Measurements from ENCODE around the gene GFAP. TPM values are rescaled to one million over a fixed set of nuclear protein-coding genes. Genes with fewer than 3 reads are reported as not detected.

GFAP gene
- total RNA-seq, 1 donor from 2014 or later, result not detected

DNA sequence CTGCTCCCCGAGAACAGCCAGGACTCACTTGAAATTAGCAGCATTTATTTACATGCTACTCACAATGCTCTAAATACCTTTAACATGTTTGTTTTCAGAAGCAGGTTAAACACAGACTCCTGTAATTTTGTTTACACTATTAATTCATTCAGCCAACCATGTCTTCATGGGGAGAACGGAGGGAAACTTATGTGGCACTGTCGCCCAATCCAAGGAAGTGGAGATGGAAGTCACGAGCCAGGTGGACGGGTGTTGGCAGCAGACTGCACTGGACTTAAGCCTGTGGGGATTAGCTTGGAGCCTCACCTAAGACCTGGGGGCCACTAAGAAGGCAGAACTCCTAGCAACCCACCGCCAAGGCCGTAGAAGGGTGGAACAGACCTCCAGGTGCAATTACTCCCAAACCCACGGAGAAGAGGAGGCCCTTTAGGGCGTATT, 8.8 kb upstream of the GFAP start:
- no peak overlapping the region for H3K27ac Mint-ChIP-seq
- no peak for DNase-seq (ENCODE audit: low spot score in 2 of 2, unreplicated experiment in 2 of 2)
- peaks cover 6% of the 10 kb centered on the region for H3K36me3 Mint-ChIP-seq
- peaks cover 3% of the 10 kb centered on the region for H3K4me1 Mint-ChIP-seq
- H3K4me3 Mint-ChIP-seq, result no peak overlapping the region
- TF ChIP-seq, protein P1, sequence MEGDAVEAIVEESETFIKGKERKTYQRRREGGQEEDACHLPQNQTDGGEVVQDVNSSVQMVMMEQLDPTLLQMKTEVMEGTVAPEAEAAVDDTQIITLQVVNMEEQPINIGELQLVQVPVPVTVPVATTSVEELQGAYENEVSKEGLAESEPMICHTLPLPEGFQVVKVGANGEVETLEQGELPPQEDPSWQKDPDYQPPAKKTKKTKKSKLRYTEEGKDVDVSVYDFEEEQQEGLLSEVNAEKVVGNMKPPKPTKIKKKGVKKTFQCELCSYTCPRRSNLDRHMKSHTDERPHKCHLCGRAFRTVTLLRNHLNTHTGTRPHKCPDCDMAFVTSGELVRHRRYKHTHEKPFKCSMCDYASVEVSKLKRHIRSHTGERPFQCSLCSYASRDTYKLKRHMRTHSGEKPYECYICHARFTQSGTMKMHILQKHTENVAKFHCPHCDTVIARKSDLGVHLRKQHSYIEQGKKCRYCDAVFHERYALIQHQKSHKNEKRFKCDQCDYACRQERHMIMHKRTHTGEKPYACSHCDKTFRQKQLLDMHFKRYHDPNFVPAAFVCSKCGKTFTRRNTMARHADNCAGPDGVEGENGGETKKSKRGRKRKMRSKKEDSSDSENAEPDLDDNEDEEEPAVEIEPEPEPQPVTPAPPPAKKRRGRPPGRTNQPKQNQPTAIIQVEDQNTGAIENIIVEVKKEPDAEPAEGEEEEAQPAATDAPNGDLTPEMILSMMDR (IDR thresholded peaks at IDR 0.05; ENCODE audit: unreplicated experiment), result no peak
- H3K9me3 Mint-ChIP-seq, result no peaks in the 10 kb centered on the region
- H3K27me3 Mint-ChIP-seq (ENCODE audit: low read depth), result peaks cover 28% of the 10 kb centered on the region

DNA sequence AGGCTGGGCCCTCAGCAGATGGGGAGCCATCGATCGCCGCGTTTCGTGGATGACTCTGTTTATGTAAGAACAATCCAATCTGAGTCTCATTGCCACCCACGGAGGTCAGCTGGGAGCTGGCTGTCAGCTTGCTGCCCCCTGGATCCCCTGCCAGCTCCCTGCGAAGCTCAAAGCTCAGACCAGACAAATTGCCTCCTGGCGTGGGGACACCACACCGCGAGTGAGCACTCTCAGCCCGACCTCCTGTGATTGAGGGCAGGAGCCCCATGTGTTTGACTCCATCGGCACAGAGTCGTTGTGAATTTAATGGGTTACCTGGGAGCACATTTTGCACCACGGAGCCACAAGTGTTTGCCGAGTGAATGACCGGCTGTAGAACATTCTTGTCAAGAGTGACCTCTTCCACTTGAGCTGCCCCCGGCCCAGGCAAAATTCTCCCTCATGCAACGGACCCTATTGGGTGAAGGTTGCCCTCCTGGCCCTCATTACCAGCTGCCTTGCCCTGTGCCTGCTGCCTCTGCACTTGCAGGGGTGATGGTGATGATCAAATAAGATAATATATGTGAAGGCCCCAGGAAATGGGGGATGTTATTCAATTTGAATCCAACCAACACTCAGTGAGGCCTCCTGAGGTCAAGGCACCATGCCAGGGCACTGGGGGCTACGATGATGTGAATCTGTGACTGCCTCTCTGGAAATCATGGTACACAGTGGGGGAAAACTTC, 7.6 kb upstream of the GFAP start:
- TF ChIP-seq, protein P1 (IDR thresholded peaks at IDR 0.05; ENCODE audit: unreplicated experiment), result no peak
- peaks cover 6% of the 10 kb centered on the region for H3K36me3 Mint-ChIP-seq
- DNase-seq (ENCODE audit: low spot score in 2 of 2, unreplicated experiment in 2 of 2), result no peak
- peaks cover 28% of the 10 kb centered on the region for H3K27me3 Mint-ChIP-seq (ENCODE audit: low read depth)
- H3K27ac Mint-ChIP-seq, result no peak overlapping the region
- H3K4me3 Mint-ChIP-seq, result no peak overlapping the region
- peaks cover 3% of the 10 kb centered on the region for H3K4me1 Mint-ChIP-seq
- H3K9me3 Mint-ChIP-seq, result no peaks in the 10 kb centered on the region

DNA sequence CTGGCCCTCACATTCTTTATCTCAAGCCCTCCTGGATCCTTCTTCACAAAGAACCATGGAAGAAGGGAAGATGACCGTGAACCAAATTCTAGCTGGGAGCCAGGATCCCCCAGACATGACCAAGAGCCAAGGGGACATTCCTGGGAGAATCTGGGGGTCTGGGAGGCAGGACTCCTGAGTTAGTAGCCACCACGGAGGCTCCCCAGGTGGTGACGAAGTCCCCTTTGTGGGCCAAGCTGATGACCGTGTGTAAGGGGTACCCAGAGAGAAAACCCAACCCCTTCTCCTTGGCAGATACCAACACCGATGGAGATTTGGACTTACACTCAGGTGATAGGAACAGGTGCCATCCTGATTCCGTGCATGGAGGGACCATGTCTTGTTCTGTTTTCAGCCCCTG, 6.8 kb upstream of the GFAP start:
- H3K27ac Mint-ChIP-seq, result no peak overlapping the region
- H3K9me3 Mint-ChIP-seq, result no peaks in the 10 kb centered on the region
- peaks cover 28% of the 10 kb centered on the region for H3K27me3 Mint-ChIP-seq (ENCODE audit: low read depth)
- H3K4me3 Mint-ChIP-seq, result no peak overlapping the region
- H3K36me3 Mint-ChIP-seq, result peaks cover 4% of the 10 kb centered on the region
- TF ChIP-seq, protein P1 (IDR thresholded peaks at IDR 0.05; ENCODE audit: unreplicated experiment), result no peak
- DNase-seq (ENCODE audit: low spot score in 2 of 2, unreplicated experiment in 2 of 2), result no peak
- peaks cover 3% of the 10 kb centered on the region for H3K4me1 Mint-ChIP-seq

DNA sequence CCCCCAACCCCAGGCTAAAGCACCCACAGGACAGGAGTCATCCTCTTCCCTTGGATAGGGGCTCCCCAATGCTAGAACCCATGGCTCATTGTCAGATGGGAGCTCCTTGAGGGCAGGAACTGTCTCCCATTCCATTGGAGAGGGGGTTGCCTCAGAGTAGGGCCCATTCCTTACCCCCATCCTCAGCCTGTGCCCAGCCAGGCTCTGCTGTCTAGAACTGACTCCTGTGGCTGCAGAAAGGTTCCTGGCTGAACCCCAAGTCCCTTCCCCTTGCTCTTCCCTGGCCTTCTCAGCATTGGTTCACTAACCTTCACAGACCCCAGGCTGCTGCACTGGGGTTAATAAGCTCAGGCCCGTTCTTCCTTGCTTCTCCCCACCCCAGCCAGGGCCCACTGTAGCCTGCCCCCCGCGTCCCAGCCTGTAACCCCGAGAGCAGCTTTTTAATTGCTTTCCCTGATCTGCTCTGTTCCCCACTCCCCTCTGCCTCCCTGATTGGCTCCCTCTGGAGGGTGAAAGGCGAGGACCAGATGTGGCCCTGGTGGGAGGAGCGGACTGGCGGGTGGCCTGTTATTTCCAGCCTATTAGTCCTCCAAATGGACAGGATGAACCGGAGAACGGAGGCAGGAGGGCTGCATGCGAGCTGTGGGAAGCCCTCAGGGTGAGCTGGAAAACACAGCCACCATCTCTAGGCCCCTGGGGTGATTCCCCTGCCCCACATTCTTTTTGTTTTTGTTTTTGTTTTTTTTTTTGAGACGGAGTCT, 6.0 kb upstream of the GFAP start:
- DNase-seq (ENCODE audit: low spot score in 2 of 2, unreplicated experiment in 2 of 2), result no peak
- Mint-ChIP-seq H3K9me3 (no peaks in the 10 kb centered on the region), H3K36me3 (peaks cover 2% of the 10 kb centered on the region), H3K4me1 (peaks cover 3% of the 10 kb centered on the region), H3K4me3 (no peak overlapping the region), H3K27ac (no peak overlapping the region), H3K27me3 (ENCODE audit: low read depth) (peaks cover 28% of the 10 kb centered on the region)
- TF ChIP-seq, protein P1 (IDR thresholded peaks at IDR 0.05; ENCODE audit: unreplicated experiment), result no peak

DNA sequence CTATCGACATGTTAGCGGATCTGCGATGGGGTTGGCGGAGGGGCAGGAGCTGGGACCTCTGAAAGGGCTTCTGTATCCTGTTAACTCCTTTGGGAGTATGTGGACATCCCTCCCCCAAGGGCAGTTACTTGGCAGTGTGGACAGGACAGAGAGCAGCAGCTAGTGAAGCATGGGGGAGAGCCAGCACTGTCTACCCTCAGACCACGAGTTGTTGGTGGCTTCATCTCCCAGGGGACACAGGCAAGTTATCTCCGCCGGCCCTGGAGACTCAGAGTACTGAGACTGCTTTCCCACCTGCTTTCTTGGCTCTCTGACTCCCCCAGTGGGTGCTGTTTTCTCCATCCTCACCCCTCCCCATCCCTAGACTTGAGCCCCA, 5.3 kb upstream of the GFAP start:
- H3K27me3 Mint-ChIP-seq (ENCODE audit: low read depth), result peaks cover 28% of the 10 kb centered on the region
- peaks cover under 1% of the 10 kb centered on the region for H3K36me3 Mint-ChIP-seq
- no peak overlapping the region for H3K4me3 Mint-ChIP-seq
- no peak for DNase-seq (ENCODE audit: low spot score in 2 of 2, unreplicated experiment in 2 of 2)
- H3K4me1 Mint-ChIP-seq, result peaks cover 3% of the 10 kb centered on the region
- H3K27ac Mint-ChIP-seq, result no peak overlapping the region
- no peaks in the 10 kb centered on the region for H3K9me3 Mint-ChIP-seq
- TF ChIP-seq, protein P1 (IDR thresholded peaks at IDR 0.05; ENCODE audit: unreplicated experiment), result no peak
